Pancreas (tissue), 10 donors: Measurements from ENCODE around the gene CACFD1. TPM values are rescaled to one million over a fixed set of nuclear protein-coding genes. Genes with fewer than 3 reads are reported as not detected.

Source experiments
- ATAC-seq, 4 donors: fragments of 200-7000 bp; cut with Tn5 transposase; one replicate each; pipeline versions ENCODE4 v1.8.0 to v1.9.1; 2020; ENCODE audit warnings: mild to moderate bottlenecking in 4 of 4, moderate library complexity in 4 of 4
- DNase-seq, 6 donors: peaks; one replicate each; pipeline ENCODE4 v3.0.0-alpha.2; 2020
- FAIRE-seq: peaks from 2 replicates; lab custom pipeline; 2012; peaks lifted over from hg19 to GRCh38; lab: Jason Lieb, UNC
- H3K27ac ChIP-seq, 4 donors: fragments of 200-600 bp; sonication (generic); 1 replicate in 3 of 4; 2 replicates in 1 of 4; pipeline versions ENCODE4 v1.5.0 to v1.8.0; 2020
- H3K27me3 ChIP-seq, 4 donors: fragments of 200-600 bp; one replicate each; pipeline ENCODE4 v1.8.0; 2021
- H3K36me3 ChIP-seq, 3 donors: fragments of 200-600 bp; sonication (generic) in 1 of 3; one replicate each; pipeline versions ENCODE4 v1.5.0 to v1.8.0; 2020 to 2021
- H3K4me1 ChIP-seq, 3 donors: fragments of 200-600 bp; one replicate each; pipeline ENCODE4 v1.8.0; 2021
- H3K4me3 ChIP-seq, 4 donors: fragments of 200-600 bp; sonication (generic) in 2 of 4; one replicate each; pipeline versions ENCODE4 v1.5.0 to v1.8.0; 2020 to 2021
- H3K9me3 ChIP-seq, 4 donors: fragments of 200-600 bp; one replicate each; pipeline ENCODE4 v1.8.0; 2021
- CTCF ChIP-seq, 4 donors: fragments of 200-600 bp; sonication (generic) in 3 of 4; IDR thresholded peaks; one replicate each; pipeline versions ENCODE4 v1.5.0 to v1.8.0; 2021; ENCODE audit warnings: antibody characterized with exemption in 4 of 4
- WGBS, 2 donors: extraction: QIAGEN DNeasy Blood & Tissue Kit; methylation state at CpG; one replicate each; pipeline ENCODE4 v1.1.7; 2013; 5-methylcytosine and 5-hydroxymethylcytosine counted together
- intact Hi-C, 3 donors: fragments of 100-400 bp; cut with DNase I; formaldehyde crosslinking; loops; one replicate each; pipeline versions ENCODE4 v1.11.1 to v1.14.2; 2022
- polyA plus RNA-seq, 2 donors: library from polyadenylated mRNA; stranded (reverse); fragments of 200-250 nt; gene quantifications; one replicate each; pipeline ENCODE4 v1.2.3, GENCODE V29; 2013
- total RNA-seq, 6 donors: library from RNA; stranded (reverse); fragmentation: NEBNext Ultra II Directional in 4 of 6; extraction: Animal tissue kit (Norgen Biotek cat#: 25700) in 4 of 6; gene quantifications; one replicate each; pipeline versions ENCODE4 v1.2.1 to v1.2.4, GENCODE V29; 2021 to 2023
- donor health status: healthy with polysubstance abuse.
- donor health status: DM: no; HTN: no; CAD: no; lungs with moderate emphysema.
- donor health status: DM: no; HTN: no; CAD: no.
- donor health status: control.
- donor health status: control.
- donor health status: Bipolar disorder and iron deficiency.
- donor health status: DM: yes; HTN: yes; CAD: no.
- donor health status: DM: no; HTN: no; CAD: no.
- donor health status: DM: no; HTN: no; CAD: no.
- donor health status: DM: yes; HTN: yes; CAD: no.

CACFD1 gene
- total and polyA plus RNA-seq, 8 donors: 15.6 to 26.2 (median 19.0) TPM

DNA sequence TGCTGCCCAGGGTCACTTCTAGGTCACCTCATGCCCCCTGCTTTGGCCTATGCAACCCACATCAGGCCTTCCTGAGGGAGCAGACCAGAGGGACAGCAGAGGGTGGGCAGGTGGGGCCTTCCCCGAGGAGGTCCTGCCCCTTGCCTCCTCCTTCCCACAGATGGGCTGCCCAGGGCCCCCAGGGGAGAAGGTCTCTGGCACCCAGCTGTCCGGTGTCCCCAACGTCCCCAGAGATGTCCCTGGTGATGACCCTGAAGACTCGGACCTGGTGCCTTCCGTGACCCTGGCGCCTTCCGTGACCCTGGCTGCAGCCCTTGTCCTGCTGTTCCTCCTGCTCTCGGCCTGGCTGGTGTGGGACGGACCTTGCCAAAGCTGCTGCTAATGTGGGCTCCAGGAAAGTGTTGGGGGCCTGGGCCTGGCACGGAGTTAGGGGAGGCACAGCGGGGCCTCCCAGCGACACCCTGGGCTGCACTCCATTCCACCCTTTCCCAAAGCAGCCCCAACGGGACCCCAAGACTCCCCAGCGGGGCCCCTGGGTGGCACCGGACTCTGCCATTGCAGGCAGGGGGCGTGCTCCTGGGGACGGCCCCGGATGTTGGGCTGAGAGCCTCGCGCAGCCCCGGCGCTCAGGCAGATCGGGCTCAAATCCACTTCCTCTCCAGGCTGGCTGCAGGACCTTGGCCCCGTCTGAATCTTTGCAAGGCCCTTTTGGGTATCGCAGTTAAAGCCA lies 25.9 kb downstream of the CACFD1 start:
- Histone ChIP-seq H3K4me3 (no peak overlapping the region), H3K27me3 (no peaks in the 10 kb centered on the region), H3K36me3 (no peaks in the 10 kb centered on the region), H3K4me1 (no peaks in the 10 kb centered on the region), H3K27ac (no peak overlapping the region), H3K9me3 (no peaks in the 10 kb centered on the region)
- intact Hi-C loops: loop anchor here in 2 of 3 donors (5.0 to 10.0 kb wide), 4 partner anchors 78 to 301 kb away; no protein-coding TSS in a partner anchor
- WGBS, 2 donors: 41 to 44% methylated on average over 21 to 25 of the region's 25 CpGs
- peak in 2 of 6 donors; percentile 15 to 74 for DNase-seq
- no peak for FAIRE-seq
- no peak for TF ChIP-seq CTCF (IDR thresholded peaks at IDR 0.05)
- peak; percentile 18 to 37 (median 26) for ATAC-seq

- no peak overlapping the region for H3K27ac ChIP-seq
- 77% methylated on average over 8 of the region's 8 CpGs for WGBS, 2 donors
- DNase-seq: peak in 1 of 6 donors; percentile 29
Observed at GRCh38 chr9:133487331-133487725, 27.6 kb downstream of the CACFD1 start.

GRCh38 chr9:133488686-133489252 lies 29.0 kb downstream of the CACFD1 start:
- intact Hi-C loops: loop anchor here in 2 of 3 donors (5.0 to 10.0 kb wide), 4 partner anchors 81 to 304 kb away; no protein-coding TSS in a partner anchor

More at GRCh38 chr9:133487331-133487725, 27.6 kb downstream of the CACFD1 start:
- FAIRE-seq (no peak), ATAC-seq (no peak)
- Histone ChIP-seq H3K27me3 (no peaks in the 10 kb centered on the region), H3K36me3 (no peaks in the 10 kb centered on the region), H3K4me3 (no peak overlapping the region), H3K4me1 (no peaks in the 10 kb centered on the region), H3K9me3 (no peaks in the 10 kb centered on the region)
- no peak for TF ChIP-seq CTCF (IDR thresholded peaks at IDR 0.05)
- intact Hi-C loops: loop anchor here in 2 of 3 donors (5.0 to 10.0 kb wide), 4 partner anchors 80 to 303 kb away; no protein-coding TSS in a partner anchor

GRCh38 chr9:133489253-133490190 lies 29.7 kb downstream of the CACFD1 start:
- 72 to 78% methylated on average over 19 of the region's 19 CpGs for WGBS, 2 donors
- Histone ChIP-seq H3K27ac (no peak overlapping the region), H3K36me3 (no peaks in the 10 kb centered on the region), H3K4me3 (no peak overlapping the region), H3K27me3 (no peaks in the 10 kb centered on the region), H3K4me1 (no peaks in the 10 kb centered on the region), H3K9me3 (no peaks in the 10 kb centered on the region)
- DNase-seq (peak in 2 of 6 donors; percentile 22 to 36), ATAC-seq (no peak), FAIRE-seq (no peak)
- TF ChIP-seq CTCF (IDR thresholded peaks at IDR 0.05): no peak
- intact Hi-C loops: loop anchor here in 2 of 3 donors (5.0 to 10.0 kb wide), 4 partner anchors 82 to 305 kb away; no protein-coding TSS in a partner anchor

More at GRCh38 chr9:133488686-133489252, 29.0 kb downstream of the CACFD1 start:
- FAIRE-seq (no peak), DNase-seq (peak in 2 of 6 donors; percentile 44 to 47), ATAC-seq (no peak)
- WGBS, 2 donors: 78 to 90% methylated on average over 18 of the region's 18 CpGs
- Histone ChIP-seq H3K27ac (no peak overlapping the region), H3K4me3 (no peak overlapping the region), H3K27me3 (no peaks in the 10 kb centered on the region), H3K36me3 (no peaks in the 10 kb centered on the region), H3K9me3 (no peaks in the 10 kb centered on the region), H3K4me1 (no peaks in the 10 kb centered on the region)
- TF ChIP-seq CTCF (IDR thresholded peaks at IDR 0.05): no peak
